K562 (cell line): ENCODE data around the gene TMEM63A. TPM values are rescaled to one million over a fixed set of nuclear protein-coding genes. Genes with fewer than 3 reads are reported as not detected.

Source experiments
- CHAMP1 ChIP-seq: fragments of 450-650 bp; IDR thresholded peaks from 2 replicates; pipeline ENCODE4 v1.6.1; 2016; ENCODE audit warnings: mild to moderate bottlenecking
- ELK3 ChIP-seq: fragments of 450-650 bp; formaldehyde crosslinking; IDR thresholded peaks from 2 replicates; pipeline ENCODE4 v1.4.0; 2020; ENCODE audit warnings: mild to moderate bottlenecking
- HMG20A ChIP-seq: fragments of 450-650 bp; formaldehyde crosslinking; conservative IDR thresholded peaks from 2 replicates; pipeline ENCODE4 v1.4.0; 2020; ENCODE audit warnings: mild to moderate bottlenecking, mixed read lengths
- LCOR ChIP-seq: sonication (generic); formaldehyde crosslinking; IDR thresholded peaks from 2 replicates; pipeline ENCODE4 v1.8.0; 2022; ENCODE audit warnings: mild to moderate bottlenecking, missing genetic modification reagents
- MTA3 ChIP-seq: fragments of 450-650 bp; formaldehyde crosslinking; IDR thresholded peaks from 2 replicates; pipeline ENCODE4 v1.6.1; 2017; ENCODE audit warnings: mild to moderate bottlenecking, borderline replicate concordance
- PML ChIP-seq: IDR thresholded peaks from 2 replicates; pipeline ENCODE4 v1.6.1; 2012; ENCODE audit warnings: low read length, inconsistent platforms
- TFE3 ChIP-seq: fragments of 450-650 bp; formaldehyde crosslinking; IDR thresholded peaks from 2 replicates; pipeline ENCODE4 v1.4.0; 2020; ENCODE audit warnings: mild to moderate bottlenecking, mixed read lengths
- ZNF184 ChIP-seq: sonication (generic); formaldehyde crosslinking; IDR thresholded peaks from 2 replicates; pipeline ENCODE4 v1.5.0; 2020; ENCODE audit warnings: missing genetic modification reagents
- ZNF318 ChIP-seq, 2 experiments: fragments of 450-650 bp; IDR thresholded peaks; 2 replicates each; pipeline ENCODE4 v1.6.1; 2016; ENCODE audit warnings: mild to moderate bottlenecking in 2 of 2, borderline replicate concordance in 1 of 2, low read depth in 1 of 2, moderate library complexity in 1 of 2
- ZNF76 ChIP-seq: fragments of 250-450 bp; sonication (Bioruptor Pico); IDR thresholded peaks from 2 replicates; pipeline ENCODE4 v1.4.0; 2020; ENCODE audit warnings: mild to moderate bottlenecking, moderate library complexity, borderline replicate concordance
- ZNF766 ChIP-seq: fragments of 200-800 bp; sonication (Bioruptor generic); conservative IDR thresholded peaks from 2 replicates; pipeline ENCODE4 v1.6.1; 2016; ENCODE audit warnings: missing genetic modification characterization, missing compliant biosample characterization
- ZNF79 ChIP-seq: fragments of 250-450 bp; sonication (Bioruptor Pico); IDR thresholded peaks from 2 replicates; pipeline ENCODE4 v1.4.0; 2020; ENCODE audit warnings: low read depth, mild to moderate bottlenecking, moderate library complexity
- polyA plus RNA-seq, 8 experiments: library from polyadenylated mRNA; depleted of rRNA in 4 of 8; stranded (reverse) in 5 of 8; unstranded in 3 of 8; fragments of >200 nt; fragmentation: Nextera tagmentation in 2 of 8; fragmentation: Illumina TruSeq in 1 of 8; extraction: Ambion mirVana in 2 of 8; extraction: Trizol in 1 of 8; gene quantifications; 2 replicates each; pipeline versions ENCODE4 v1.2.1 to v1.2.3, GENCODE V29; 2011 to 2014; ENCODE audit warnings: inconsistent platforms in 1 of 8, missing spikeins in 1 of 8
- total RNA-seq, 7 experiments: library from RNA; depleted of rRNA in 6 of 7; stranded (reverse); fragments of >200 nt in 6 of 7; fragmentation: Illumina TruSeq in 2 of 7; extraction: Trizol in 2 of 7; gene quantifications; 2 replicates each; pipeline versions ENCODE4 v1.2.1 to v1.2.3, GENCODE V29; 2011 to 2021; ENCODE audit warnings: low replicate concordance in 1 of 7
- TF ChIP-seq, protein P1 (sequence below): fragments of 250-450 bp; sonication (Bioruptor Pico); IDR thresholded peaks from 2 replicates; pipeline ENCODE4 v1.4.0; 2020; ENCODE audit warnings: mild to moderate bottlenecking, moderate library complexity

TMEM63A gene
- total and polyA plus RNA-seq, 9 of the 15 experiments (the other 6 are each of a cell fraction or from before 2014, with no cell fraction given), result 2.0 to 54.6 (median 17.5) TPM

GRCh38 chr1:225817611-225818061 lies 64.5 kb downstream of the TMEM63A start (continued):
- TF ChIP-seq ZNF766, result peak; percentile 75; the same call in 1 of the 2 replicates
- no peak for TF ChIP-seq ZNF79
- no peak; the same call in 1 of the 2 replicates for TF ChIP-seq MTA3
- no peak for TF ChIP-seq LCOR (CRISPR knock-in tag)
- no peak for TF ChIP-seq ZNF318 (IDR thresholded peaks at IDR 0.05; ENCODE audit: borderline replicate concordance in 1 of 2, low read depth in 1 of 2)
- TF ChIP-seq CHAMP1, result no peak
- TF ChIP-seq PML, result no peak
- no peak for TF ChIP-seq ZNF76
- TF ChIP-seq TFE3, result no peak
- no peak for TF ChIP-seq ZNF184
- TF ChIP-seq HMG20A, result no peak
- TF ChIP-seq, protein P1, sequence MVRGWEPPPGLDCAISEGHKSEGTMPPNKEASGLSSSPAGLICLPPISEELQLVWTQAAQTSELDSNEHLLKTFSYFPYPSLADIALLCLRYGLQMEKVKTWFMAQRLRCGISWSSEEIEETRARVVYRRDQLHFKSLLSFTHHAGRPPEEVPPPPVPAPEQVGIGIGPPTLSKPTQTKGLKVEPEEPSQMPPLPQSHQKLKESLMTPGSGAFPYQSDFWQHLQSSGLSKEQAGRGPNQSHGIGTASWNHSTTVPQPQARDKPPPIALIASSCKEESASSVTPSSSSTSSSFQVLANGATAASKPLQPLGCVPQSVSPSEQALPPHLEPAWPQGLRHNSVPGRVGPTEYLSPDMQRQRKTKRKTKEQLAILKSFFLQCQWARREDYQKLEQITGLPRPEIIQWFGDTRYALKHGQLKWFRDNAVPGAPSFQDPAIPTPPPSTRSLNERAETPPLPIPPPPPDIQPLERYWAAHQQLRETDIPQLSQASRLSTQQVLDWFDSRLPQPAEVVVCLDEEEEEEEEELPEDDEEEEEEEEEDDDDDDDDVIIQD (CRISPR knock-in tag), result no peak
- TF ChIP-seq ELK3 (CRISPR knock-in tag), result no peak
